ENCODE data around the gene CNOT4.

GRCh38 chr7:135428011-135428410 lies 81.9 kb downstream of the CNOT4 start:
- TF ChIP-seq CTCF (conservative IDR thresholded peaks at IDR 0.05; ENCODE audit: low read depth, low read length) (no peak), EZH2phosphoT487 (IDR thresholded peaks at IDR 0.05; ENCODE audit: borderline replicate concordance, low read length) (no peak), EZH2 (IDR thresholded peaks at IDR 0.05; ENCODE audit: low read length, unreplicated experiment) (no peak)
